Peyer's patch (tissue), 4 donors: ENCODE data around the gene SRC. TPM values are rescaled to one million over a fixed set of nuclear protein-coding genes. Genes with fewer than 3 reads are reported as not detected.

Experiments used
- DNase-seq, 3 donors: peaks; one replicate each; pipeline ENCODE4 v3.0.0-alpha.2; 2017 to 2019
- H3K27ac ChIP-seq, 4 donors: fragments of 200-600 bp; sonication (generic); one replicate each; pipeline ENCODE4 v1.5.1; 2016 to 2019
- H3K27me3 ChIP-seq, 2 donors: fragments of 200-600 bp; sonication (generic); one replicate each; pipeline ENCODE4 v1.5.1; 2019
- H3K36me3 ChIP-seq, 3 donors: fragments of 200-600 bp; sonication (generic); one replicate each; pipeline ENCODE4 v1.5.1; 2016 to 2019
- H3K4me1 ChIP-seq, 4 donors: fragments of 200-600 bp; sonication (generic); one replicate each; pipeline ENCODE4 v1.5.1; 2016 to 2019
- H3K4me3 ChIP-seq, 4 donors: fragments of 200-600 bp; sonication (generic); 1 replicate in 3 of 4; 2 replicates in 1 of 4; pipeline ENCODE4 v1.5.1; 2016 to 2019; ENCODE audit warnings: mild to moderate bottlenecking in 1 of 4
- H3K9me3 ChIP-seq, 4 donors: fragments of 200-600 bp; sonication (generic); one replicate each; pipeline ENCODE4 v1.5.1; 2016 to 2019; ENCODE audit warnings: mild to moderate bottlenecking in 1 of 4
- CTCF ChIP-seq, 6 experiments: fragments of 450-650 bp in 4 of 6; fragments of 200-600 bp in 2 of 6; sonication (generic) in 1 of 6; IDR thresholded peaks; one replicate each; pipeline ENCODE4 v1.5.1; 2017 to 2019; ENCODE audit warnings: antibody characterized with exemption in 6 of 6, mild to moderate bottlenecking in 3 of 6, moderate library complexity in 1 of 6
- POLR2A ChIP-seq, 2 donors: fragments of 450-650 bp; IDR thresholded peaks; one replicate each; pipeline ENCODE4 v1.5.1; 2017; ENCODE audit warnings: antibody characterized with exemption in 2 of 2, mild to moderate bottlenecking in 2 of 2, moderate library complexity in 2 of 2
- total RNA-seq, 4 donors: library from RNA; depleted of rRNA; stranded (reverse); fragments of >200 nt; gene quantifications; one replicate each; pipeline ENCODE4 v1.1.0, GENCODE V29; 2016

Gene SRC
- total RNA-seq, 4 donors from 2014 or later = 85.8 to 187 (median 146) TPM

DNA sequence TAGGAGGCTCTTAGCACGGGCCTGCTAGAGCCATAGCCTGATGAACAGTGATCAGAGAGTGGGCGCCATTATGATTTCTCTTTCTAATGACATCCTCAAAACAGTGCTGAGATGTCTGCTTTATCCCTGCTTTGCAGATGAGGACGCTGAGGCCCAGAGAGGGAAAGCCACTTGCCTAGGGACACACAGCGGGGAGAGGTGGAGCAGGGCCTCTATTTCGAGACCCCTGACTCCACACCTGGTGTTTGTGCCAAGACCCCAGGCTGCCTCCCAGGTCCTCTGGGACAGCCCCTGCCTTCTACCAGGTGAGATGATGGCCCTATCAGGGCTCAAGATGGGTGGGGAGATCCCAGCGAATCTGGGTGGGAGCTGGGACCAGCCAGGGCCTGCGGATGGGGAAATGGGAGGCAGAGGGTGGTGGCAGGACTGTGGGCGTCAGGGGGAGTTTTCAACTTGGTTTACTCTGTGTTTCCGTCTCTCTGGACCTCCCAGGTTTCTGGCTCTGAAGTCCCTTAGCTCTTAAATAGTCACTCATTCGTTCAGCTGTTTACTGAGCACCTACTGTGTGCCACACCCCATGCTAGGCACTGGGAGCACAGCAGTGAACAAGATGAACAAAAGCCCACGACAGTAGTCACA, 36.7 kb downstream of the SRC start:
- Histone ChIP-seq H3K36me3 (peaks cover 0 to 32% (median 0%) of the 10 kb centered on the region in 3 donors), H3K27me3 (no peaks in the 10 kb centered on the region), H3K9me3 (no peaks in the 10 kb centered on the region), H3K27ac (no peak overlapping the region), H3K4me1 (peaks cover 0 to 38% (median 6%) of the 10 kb centered on the region in 4 donors), H3K4me3 (no peak overlapping the region)
- peak in 1 of 3 donors; percentile 43 for DNase-seq
- TF ChIP-seq POLR2A (IDR thresholded peaks at IDR 0.05) = no peak
- no peak for TF ChIP-seq CTCF (IDR thresholded peaks at IDR 0.05)

- peak in 1 of 3 donors; percentile 48 for DNase-seq
- Histone ChIP-seq H3K4me3 (no peak overlapping the region), H3K27ac (peak overlapping the region in 1 of 4 donors; percentile 65), H3K27me3 (no peaks in the 10 kb centered on the region), H3K36me3 (peaks cover 0 to 40% (median 0%) of the 10 kb centered on the region in 3 donors), H3K9me3 (no peaks in the 10 kb centered on the region), H3K4me1 (peaks cover 0 to 38% (median 6%) of the 10 kb centered on the region in 4 donors)
- TF ChIP-seq POLR2A (IDR thresholded peaks at IDR 0.05) = no peak
- no peak for TF ChIP-seq CTCF (IDR thresholded peaks at IDR 0.05)
Observed at GRCh38 chr20:37383229-37383989, 37.5 kb downstream of the SRC start.

GRCh38 chr20:37384683-37385174, 38.8 kb downstream of the SRC start:
- Histone ChIP-seq H3K36me3 (peaks cover 0 to 48% (median 0%) of the 10 kb centered on the region in 3 donors), H3K27me3 (no peaks in the 10 kb centered on the region), H3K9me3 (no peaks in the 10 kb centered on the region), H3K27ac (peak overlapping the region in 2 of 4 donors; percentile 25 to 65), H3K4me1 (peaks cover 0 to 38% (median 6%) of the 10 kb centered on the region in 4 donors), H3K4me3 (peak overlapping the region; percentile 32 to 68 (median 49))
- TF ChIP-seq CTCF (IDR thresholded peaks at IDR 0.05) (peak; percentile 81 to 94 (median 93)), POLR2A (IDR thresholded peaks at IDR 0.05) (no peak)
- DNase-seq = peak; percentile 68 to 85 (median 77)

DNA sequence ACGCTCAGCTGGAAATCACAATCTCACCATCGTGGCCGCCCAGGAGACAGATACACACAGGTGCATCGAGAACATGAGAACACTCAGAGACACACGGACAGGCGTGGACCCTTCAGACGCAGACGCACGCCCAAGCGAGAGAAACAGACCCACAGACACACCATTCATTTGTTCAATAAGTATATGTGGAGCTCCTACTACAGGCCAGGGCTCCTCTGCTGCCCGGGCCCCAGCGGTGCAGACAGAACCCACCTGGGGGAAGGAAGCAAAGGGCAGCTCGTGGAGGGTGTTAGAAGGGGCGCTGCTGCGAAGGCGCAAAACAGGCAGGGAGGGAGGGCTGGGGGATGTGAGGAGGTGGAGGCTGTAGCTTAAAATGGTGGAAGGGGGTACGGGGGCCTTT, 39.2 kb downstream of the SRC start:
- peak in 1 of 3 donors; percentile 44 for DNase-seq
- H3K27ac ChIP-seq = no peak overlapping the region

More for the DNA sequence above, 39.2 kb downstream of the SRC start:
- TF ChIP-seq CTCF (IDR thresholded peaks at IDR 0.05) (no peak), POLR2A (IDR thresholded peaks at IDR 0.05) (no peak)
- H3K4me3 ChIP-seq = no peak overlapping the region
- peaks cover 0 to 52% (median 0%) of the 10 kb centered on the region in 3 donors for H3K36me3 ChIP-seq
- H3K9me3 ChIP-seq = no peaks in the 10 kb centered on the region
- no peaks in the 10 kb centered on the region for H3K27me3 ChIP-seq
- H3K4me1 ChIP-seq = peaks cover 0 to 38% (median 6%) of the 10 kb centered on the region in 4 donors
